Neural progenitor cell (in vitro differentiated cells): ENCODE measurements around the gene SUGP1. TPM values are rescaled to one million over a fixed set of nuclear protein-coding genes. Genes with fewer than 3 reads are reported as not detected.
A peak's percentile ranks its signal among the peaks of the same experiment; 100 is the strongest.

Experiments used
- DNase-seq: peaks from one replicate; pipeline ENCODE4 v3.0.0-alpha.2; 2016; ENCODE audit warnings: low spot score
- H2AFZ ChIP-seq: fragments of 200-600 bp; sonication (generic); replicated peaks from 2 replicates; pipeline ENCODE4 v1.6.1; 2016; ENCODE audit warnings: antibody characterized with exemption
- H3F3A ChIP-seq: fragments of 200-600 bp; sonication (generic); 2 replicates; pipeline ENCODE4 v1.6.1; 2016; ENCODE audit warnings: antibody characterized with exemption, low read depth
- H3K27ac ChIP-seq: fragments of 200-600 bp; sonication (generic); 2 replicates; pipeline ENCODE4 v1.5.1; 2016; ENCODE audit warnings: mild to moderate bottlenecking
- H3K27me3 ChIP-seq: fragments of 200-600 bp; sonication (generic); 2 replicates; pipeline ENCODE4 v1.6.1; 2016; ENCODE audit warnings: mild to moderate bottlenecking, moderate library complexity
- H3K36me3 ChIP-seq: fragments of 200-600 bp; sonication (generic); 2 replicates; pipeline ENCODE4 v1.5.1; 2016
- H3K4me1 ChIP-seq: fragments of 200-600 bp; sonication (generic); 2 replicates; pipeline ENCODE4 v1.6.1; 2016; ENCODE audit warnings: mixed run types
- H3K4me2 ChIP-seq: fragments of 200-600 bp; sonication (generic); 2 replicates; pipeline ENCODE4 v1.6.1; 2016
- H3K4me3 ChIP-seq: fragments of 200-600 bp; sonication (generic); 2 replicates; pipeline ENCODE4 v1.5.1; 2016
- H3K79me2 ChIP-seq: fragments of 200-600 bp; sonication (generic); 2 replicates; pipeline ENCODE4 v1.6.1; 2016; ENCODE audit warnings: low read depth
- H3K9ac ChIP-seq: fragments of 200-600 bp; sonication (generic); 2 replicates; pipeline ENCODE4 v1.6.1; 2016
- H3K9me3 ChIP-seq: fragments of 200-600 bp; sonication (generic); 2 replicates; pipeline ENCODE4 v1.5.1; 2016; ENCODE audit warnings: low read depth
- H4K20me1 ChIP-seq: fragments of 200-600 bp; sonication (generic); 2 replicates; pipeline ENCODE4 v1.6.1; 2016; ENCODE audit warnings: low read depth
- H3K27ac Mint-ChIP-seq: 3 replicates; pipeline ENCODE4 v1.8.0; 2021; ENCODE audit warnings: mixed read lengths
- H3K27me3 Mint-ChIP-seq: 2 replicates; pipeline ENCODE4 v1.8.0; 2022; ENCODE audit warnings: low read depth, mild to moderate bottlenecking, inconsistent platforms, moderate library complexity, mixed read lengths; ENCODE audit not compliant: insufficient read depth
- H3K36me3 Mint-ChIP-seq: 3 replicates; pipeline ENCODE4 v1.8.0; 2021; ENCODE audit warnings: mixed read lengths
- H3K4me1 Mint-ChIP-seq: 3 replicates; pipeline ENCODE4 v1.8.0; 2021; ENCODE audit warnings: mixed read lengths
- H3K4me3 Mint-ChIP-seq: 3 replicates; pipeline ENCODE4 v1.8.0; 2021; ENCODE audit warnings: mild to moderate bottlenecking, moderate library complexity, mixed read lengths
- H3K9me3 Mint-ChIP-seq: 3 replicates; pipeline ENCODE4 v1.8.0; 2020; ENCODE audit warnings: mixed read lengths
- CTCF ChIP-seq: fragments of 200-600 bp; sonication (generic); IDR thresholded peaks from 2 replicates; pipeline ENCODE4 v1.5.1; 2017; ENCODE audit warnings: antibody characterized with exemption, mild to moderate bottlenecking
- EZH2 ChIP-seq: fragments of 200-600 bp; sonication (generic); IDR thresholded peaks from 2 replicates; pipeline ENCODE4 v1.6.1; 2017; ENCODE audit warnings: antibody characterized with exemption, mild to moderate bottlenecking, moderate library complexity
- EZH2phosphoT487 ChIP-seq: fragments of 200-600 bp; sonication (generic); IDR thresholded peaks from 2 replicates; pipeline ENCODE4 v1.6.1; 2017; ENCODE audit warnings: antibody characterized with exemption
- total RNA-seq: library from RNA; depleted of rRNA; stranded (reverse); fragments of >200 nt; gene quantifications from 2 replicates; pipeline ENCODE4 v1.2.3, GENCODE V29; 2015; ENCODE audit warnings: low replicate concordance

The SUGP1 gene
- total RNA-seq, 1 donor from 2014 or later, result 46.1 TPM

GRCh38 chr19:19319732-19320360 lies 463 bp downstream of the SUGP1 start:
- Histone ChIP-seq H3K27me3 (no peaks in the 10 kb centered on the region), H3F3A (no peaks in the 10 kb centered on the region), H4K20me1 (peaks cover 16% of the 10 kb centered on the region), H3K9ac (peak overlapping the region; percentile 99), H3K4me2 (peak overlapping the region; percentile 96), H3K27ac (peak overlapping the region; percentile 97), H3K79me2 (peaks cover 82% of the 10 kb centered on the region), H3K9me3 (no peaks in the 10 kb centered on the region), H3K4me1 (peaks cover 10% of the 10 kb centered on the region), H3K4me3 (peak overlapping the region; percentile 91), H2AFZ (peak overlapping the region; percentile 91), H3K36me3 (no peaks in the 10 kb centered on the region)
- TF ChIP-seq EZH2 (no peak), CTCF (no peak), EZH2phosphoT487 (no peak)
- H3K27me3 Mint-ChIP-seq, result no peaks in the 10 kb centered on the region
- peaks cover 22% of the 10 kb centered on the region for H3K36me3 Mint-ChIP-seq
- no peak for DNase-seq
- H3K27ac Mint-ChIP-seq, result peak overlapping the region; percentile 100
- no peaks in the 10 kb centered on the region for H3K9me3 Mint-ChIP-seq
- peaks cover 14% of the 10 kb centered on the region for H3K4me1 Mint-ChIP-seq
- peak overlapping the region; percentile 99 for H3K4me3 Mint-ChIP-seq

GRCh38 chr19:19316082-19316481 lies 4.2 kb downstream of the SUGP1 start:
- H3K4me1 Mint-ChIP-seq, result peaks cover 8% of the 10 kb centered on the region
- DNase-seq, result no peak
- Histone ChIP-seq H3K9ac (no peak overlapping the region), H3K4me1 (peaks cover 7% of the 10 kb centered on the region), H3K4me2 (no peak overlapping the region), H3K9me3 (no peaks in the 10 kb centered on the region), H3K79me2 (peaks cover 45% of the 10 kb centered on the region), H3K27ac (no peak overlapping the region), H2AFZ (no peak overlapping the region), H3F3A (no peaks in the 10 kb centered on the region), H3K36me3 (no peaks in the 10 kb centered on the region), H3K4me3 (no peak overlapping the region), H3K27me3 (no peaks in the 10 kb centered on the region), H4K20me1 (peaks cover 15% of the 10 kb centered on the region)
- H3K4me3 Mint-ChIP-seq, result no peak overlapping the region
- H3K27me3 Mint-ChIP-seq, result peaks cover 2% of the 10 kb centered on the region
- no peak for TF ChIP-seq EZH2phosphoT487
- TF ChIP-seq EZH2, result no peak
- TF ChIP-seq CTCF, result no peak
- H3K36me3 Mint-ChIP-seq, result peaks cover 19% of the 10 kb centered on the region
- H3K27ac Mint-ChIP-seq, result no peak overlapping the region
- H3K9me3 Mint-ChIP-seq, result no peaks in the 10 kb centered on the region

GRCh38 chr19:19315444-19315843 lies 4.9 kb downstream of the SUGP1 start:
- Mint-ChIP-seq H3K4me1 (peaks cover 8% of the 10 kb centered on the region), H3K36me3 (peaks cover 19% of the 10 kb centered on the region), H3K27me3 (peaks cover 2% of the 10 kb centered on the region), H3K27ac (no peak overlapping the region), H3K9me3 (no peaks in the 10 kb centered on the region), H3K4me3 (no peak overlapping the region)
- Histone ChIP-seq H2AFZ (no peak overlapping the region), H3K36me3 (no peaks in the 10 kb centered on the region), H3K4me1 (peaks cover 7% of the 10 kb centered on the region), H3K9me3 (no peaks in the 10 kb centered on the region), H4K20me1 (peaks cover 20% of the 10 kb centered on the region), H3K79me2 (peaks cover 41% of the 10 kb centered on the region), H3K27me3 (no peaks in the 10 kb centered on the region), H3F3A (no peaks in the 10 kb centered on the region), H3K27ac (no peak overlapping the region), H3K4me3 (no peak overlapping the region), H3K4me2 (no peak overlapping the region), H3K9ac (no peak overlapping the region)
- no peak for TF ChIP-seq EZH2phosphoT487
- TF ChIP-seq CTCF, result no peak
- TF ChIP-seq EZH2, result no peak
- no peak for DNase-seq
